Sigmoid colon (tissue), 7 donors: Measurements from ENCODE around the gene FILIP1. TPM values are rescaled to one million over a fixed set of nuclear protein-coding genes. Genes with fewer than 3 reads are reported as not detected.

Experiments used
- DNase-seq: peaks from one replicate; pipeline ENCODE4 v3.0.0-alpha.2; 2019
- H3K27ac ChIP-seq, 4 donors: fragments of 200-600 bp; sonication (generic); one replicate each; pipeline ENCODE4 v1.5.1; 2016 to 2019; ENCODE audit warnings: mild to moderate bottlenecking in 1 of 4
- H3K27me3 ChIP-seq, 3 donors: fragments of 200-600 bp; sonication (generic); one replicate each; pipeline ENCODE4 v1.5.1; 2019; ENCODE audit warnings: mild to moderate bottlenecking in 1 of 3
- H3K36me3 ChIP-seq, 4 donors: fragments of 200-600 bp; sonication (generic); one replicate each; pipeline ENCODE4 v1.5.1; 2016 to 2019
- H3K4me1 ChIP-seq, 4 donors: fragments of 200-600 bp; sonication (generic); one replicate each; pipeline ENCODE4 v1.5.1; 2017 to 2019
- H3K4me3 ChIP-seq, 4 donors: fragments of 200-600 bp; sonication (generic); one replicate each; pipeline ENCODE4 v1.5.1; 2017 to 2019; ENCODE audit warnings: mild to moderate bottlenecking in 2 of 4, moderate library complexity in 1 of 4
- H3K9me3 ChIP-seq, 4 donors: fragments of 200-600 bp in 3 of 4; sonication (generic) in 3 of 4; one replicate each; pipeline versions ENCODE4 v1.5.1 to v1.6.1; 2013 to 2019
- CTCF ChIP-seq, 4 experiments: fragments of 450-650 bp in 3 of 4; fragments of 200-600 bp in 1 of 4; IDR thresholded peaks; one replicate each; pipeline ENCODE4 v1.5.1; 2016 to 2019; ENCODE audit warnings: antibody characterized with exemption in 4 of 4, mild to moderate bottlenecking in 3 of 4, moderate library complexity in 2 of 4
- EP300 ChIP-seq, 4 donors: sonication (generic); formaldehyde crosslinking; IDR thresholded peaks; one replicate each; pipeline ENCODE4 v1.6.1; 2017; ENCODE audit warnings: antibody characterized with exemption in 4 of 4
- POLR2A ChIP-seq, 2 donors: fragments of 450-650 bp; IDR thresholded peaks; one replicate each; pipeline ENCODE4 v1.6.1; 2016; ENCODE audit warnings: antibody characterized with exemption in 2 of 2, mild to moderate bottlenecking in 2 of 2, moderate library complexity in 2 of 2
- POLR2AphosphoS5 ChIP-seq, 4 donors: sonication (generic); formaldehyde crosslinking; IDR thresholded peaks; one replicate each; pipeline ENCODE4 v1.6.1; 2017; ENCODE audit warnings: antibody characterized with exemption in 4 of 4
- WGBS, 2 donors: extraction: QIAGEN DNeasy Blood & Tissue Kit; methylation state at CpG; one replicate each; pipeline ENCODE4 v1.1.7; 2013; 5-methylcytosine and 5-hydroxymethylcytosine counted together
- intact Hi-C: fragments of 100-400 bp; cut with DNase I; formaldehyde crosslinking; loops from one replicate; pipeline ENCODE4 v1.15.1; 2023
- polyA plus RNA-seq, 3 donors: library from polyadenylated mRNA; stranded (reverse); fragments of 200-250 nt; gene quantifications; one replicate each; pipeline ENCODE4 v1.2.3, GENCODE V29; 2013
- total RNA-seq, 4 donors: library from RNA; depleted of rRNA; stranded (reverse); fragments of >200 nt; gene quantifications; one replicate each; pipeline ENCODE4 v1.1.0, GENCODE V29; 2016
- donor health status: healthy with polysubstance abuse.
- donor health status: Bipolar disorder and iron deficiency.
- donor health status: healthy.

The FILIP1 gene
- total and polyA plus RNA-seq, 7 donors = 0.46 to 72.8 (median 47.1) TPM

- WGBS, 2 donors = 31 to 36% methylated on average over 1 of the region's 1 CpG
- no peaks in the 10 kb centered on the region for H3K36me3 ChIP-seq
Observed at GRCh38 chr6:75488033-75488432, 5.6 kb downstream of the FILIP1 start.

DNA sequence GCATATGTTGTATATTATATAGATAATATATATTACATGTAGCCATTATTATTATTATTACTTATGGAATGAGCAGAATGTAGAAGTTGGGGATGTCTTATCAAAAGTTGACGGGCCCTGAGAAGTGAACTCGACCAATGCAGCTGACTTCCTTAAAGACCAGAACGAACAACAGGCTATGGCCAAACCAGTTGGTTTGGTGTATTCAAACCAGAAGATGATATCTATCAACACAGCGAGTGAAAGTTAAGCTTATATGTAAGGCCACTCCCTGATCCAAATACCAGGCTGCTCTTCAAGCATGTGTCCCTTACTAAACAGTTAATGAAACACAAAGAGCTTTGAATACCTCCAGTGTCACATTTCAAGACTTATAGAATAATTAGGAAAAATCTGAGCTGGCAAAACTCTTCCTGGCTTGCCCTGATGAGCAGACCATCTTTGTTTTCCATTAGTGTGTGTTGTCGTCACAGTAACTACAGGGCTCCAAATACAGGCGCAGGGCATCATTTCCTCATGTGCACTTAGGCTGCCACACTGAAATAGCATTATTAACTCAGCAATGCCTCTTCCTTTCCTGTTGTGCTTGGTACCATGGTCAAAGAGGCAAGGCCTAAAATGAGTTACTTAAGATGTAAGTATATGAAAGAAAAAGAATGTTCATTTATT is 6.6 kb downstream of the FILIP1 start:
- TF ChIP-seq POLR2AphosphoS5 (IDR thresholded peaks at IDR 0.05) = no peak
- TF ChIP-seq EP300 (IDR thresholded peaks at IDR 0.05) = no peak
- TF ChIP-seq CTCF (IDR thresholded peaks at IDR 0.05) = no peak
- no peak for TF ChIP-seq POLR2A (IDR thresholded peaks at IDR 0.05)
- H3K36me3 ChIP-seq = no peaks in the 10 kb centered on the region
- H3K27ac ChIP-seq = peak overlapping the region; percentile 82 to 93 (median 86)
- WGBS, 2 donors = 92 to 93% methylated on average over 6 of the region's 6 CpGs
- DNase-seq = no peak
- no peaks in the 10 kb centered on the region for H3K27me3 ChIP-seq
- intact Hi-C loops = loop anchor here (5.0 kb wide), 1 partner anchor 60 kb away; no protein-coding TSS in a partner anchor
- H3K9me3 ChIP-seq = no peaks in the 10 kb centered on the region
- H3K4me1 ChIP-seq = peaks cover 0 to 78% (median 49%) of the 10 kb centered on the region in 4 donors
- H3K4me3 ChIP-seq = no peak overlapping the region

More at GRCh38 chr6:75488033-75488432, 5.6 kb downstream of the FILIP1 start:
- Histone ChIP-seq H3K27me3 (no peaks in the 10 kb centered on the region), H3K9me3 (no peaks in the 10 kb centered on the region), H3K4me1 (peaks cover 0 to 68% (median 42%) of the 10 kb centered on the region in 4 donors), H3K4me3 (peak overlapping the region in 3 of 4 donors; percentile 47 to 63 (median 57)), H3K27ac (peak overlapping the region; percentile 82 to 93 (median 86))
- TF ChIP-seq POLR2AphosphoS5 (IDR thresholded peaks at IDR 0.05) = peak in 1 of 4 donors; percentile 27
- TF ChIP-seq EP300 (IDR thresholded peaks at IDR 0.05) = no peak
- intact Hi-C loops = loop anchor here (5.0 kb wide), 1 partner anchor 61 kb away; no protein-coding TSS in a partner anchor
- DNase-seq = no peak

DNA sequence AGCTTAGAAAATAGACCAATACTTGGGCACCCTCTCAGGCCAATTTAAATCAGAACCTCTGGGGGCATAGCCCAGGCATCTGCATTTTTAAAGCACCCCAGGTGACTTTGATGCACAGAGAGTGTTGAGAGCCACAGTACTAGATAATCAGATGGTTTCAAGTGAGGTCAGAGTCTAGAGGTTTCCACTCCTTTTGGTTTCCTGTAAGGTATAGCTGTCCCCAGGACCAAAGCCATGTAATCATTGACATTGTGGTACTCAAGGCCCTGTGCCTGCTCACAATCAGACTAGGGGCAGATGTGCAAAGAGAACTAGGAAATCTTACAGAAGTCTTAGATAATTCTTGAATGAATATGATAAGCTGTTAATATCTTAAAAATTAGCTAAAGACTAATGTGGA is 9.1 kb downstream of the FILIP1 start:
- Histone ChIP-seq H3K27me3 (no peaks in the 10 kb centered on the region), H3K4me3 (no peak overlapping the region), H3K27ac (peak overlapping the region; percentile 16 to 93 (median 84)), H3K36me3 (no peaks in the 10 kb centered on the region), H3K4me1 (peaks cover 0 to 91% (median 67%) of the 10 kb centered on the region in 4 donors), H3K9me3 (no peaks in the 10 kb centered on the region)
- TF ChIP-seq POLR2A (IDR thresholded peaks at IDR 0.05) (no peak), CTCF (IDR thresholded peaks at IDR 0.05) (no peak), POLR2AphosphoS5 (IDR thresholded peaks at IDR 0.05) (no peak), EP300 (IDR thresholded peaks at IDR 0.05) (no peak)
- intact Hi-C loops = no loop called here
- DNase-seq = no peak

DNA sequence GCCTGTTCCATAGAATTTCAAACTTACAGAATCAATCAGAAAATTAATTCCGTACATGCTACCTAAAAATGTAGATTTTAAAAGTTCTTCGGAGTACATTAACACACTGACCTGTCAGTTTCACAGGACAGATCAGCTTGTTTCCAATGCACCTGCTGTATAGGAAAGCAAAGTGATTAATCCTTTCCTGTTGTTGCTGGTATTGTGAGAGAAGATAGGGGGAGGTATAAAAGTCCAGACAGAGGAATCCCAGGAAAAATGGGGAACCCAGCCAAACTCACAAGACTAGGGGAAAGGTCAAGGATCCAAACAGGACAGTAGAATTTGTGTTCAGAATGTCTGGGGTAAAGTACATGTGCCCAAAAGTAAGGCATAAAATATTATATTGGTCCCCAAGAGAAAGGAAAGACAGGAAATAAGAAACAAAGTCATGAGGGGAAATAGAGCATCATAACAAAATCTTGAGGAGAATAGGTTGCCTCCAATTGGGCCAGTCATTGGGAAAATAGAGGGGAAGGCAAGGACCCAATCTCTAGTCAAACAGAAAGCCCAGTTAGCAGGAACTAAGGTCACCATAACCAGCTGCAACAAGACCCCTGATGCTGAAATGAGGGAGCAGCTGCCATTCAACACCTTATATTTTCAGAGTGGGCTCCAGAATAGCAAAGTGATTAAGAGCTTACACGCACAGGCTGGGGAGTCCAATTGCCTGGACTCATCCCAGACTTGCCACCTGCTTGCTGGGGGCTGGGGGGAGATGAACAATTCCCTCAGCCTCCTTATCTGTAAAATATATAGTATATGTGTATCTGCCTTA is 10.3 kb downstream of the FILIP1 start:
- peaks cover 0 to 86% (median 68%) of the 10 kb centered on the region in 4 donors for H3K4me1 ChIP-seq

More for the DNA sequence above, 10.3 kb downstream of the FILIP1 start:
- intact Hi-C loops = no loop called here
- DNase-seq = no peak
- peak overlapping the region; percentile 16 to 93 (median 84) for H3K27ac ChIP-seq
- no peak overlapping the region for H3K4me3 ChIP-seq
- no peaks in the 10 kb centered on the region for H3K36me3 ChIP-seq
- WGBS, 2 donors = 77 to 89% methylated on average over 3 of the region's 3 CpGs
- no peaks in the 10 kb centered on the region for H3K9me3 ChIP-seq
- H3K27me3 ChIP-seq = no peaks in the 10 kb centered on the region
- TF ChIP-seq POLR2A (IDR thresholded peaks at IDR 0.05) (no peak), EP300 (IDR thresholded peaks at IDR 0.05) (no peak), CTCF (IDR thresholded peaks at IDR 0.05) (no peak), POLR2AphosphoS5 (IDR thresholded peaks at IDR 0.05) (no peak)
